HG02610 (cell line): ENCODE measurements around the gene PLEKHA7.

Source experiments
- ATAC-seq: cut with Tn5 transposase; IDR thresholded peaks from one replicate; pipeline ENCODE4 v1.9.1; 2021; ENCODE audit warnings: mild to moderate bottlenecking, moderate library complexity; ENCODE audit not compliant: unreplicated experiment

PLEKHA7 gene

GRCh38 chr11:16791191-16791961 lies 222.8 kb downstream of the PLEKHA7 start:
- ATAC-seq, result no peak

GRCh38 chr11:16790486-16791190 lies 223.6 kb downstream of the PLEKHA7 start:
- ATAC-seq, result no peak

- ATAC-seq, result no peak
Measured at GRCh38 chr11:16789560-16790485, 224.4 kb downstream of the PLEKHA7 start.

GRCh38 chr11:16789063-16789420 lies 225.2 kb downstream of the PLEKHA7 start:
- no peak for ATAC-seq

- ATAC-seq, result peak; percentile 60
Measured at GRCh38 chr11:16788141-16789062, 225.8 kb downstream of the PLEKHA7 start.

GRCh38 chr11:16787035-16787742 lies 227.0 kb downstream of the PLEKHA7 start:
- no peak for ATAC-seq

GRCh38 chr11:16786131-16786530 lies 228.1 kb downstream of the PLEKHA7 start:
- ATAC-seq, result no peak

GRCh38 chr11:16785520-16786128 lies 228.6 kb downstream of the PLEKHA7 start:
- peak; percentile 84 for ATAC-seq

GRCh38 chr11:16784666-16785065 lies 229.5 kb downstream of the PLEKHA7 start:
- no peak for ATAC-seq

- ATAC-seq, result no peak
Measured at GRCh38 chr11:16784097-16784496, 230.1 kb downstream of the PLEKHA7 start.

GRCh38 chr11:16783321-16783801 lies 230.9 kb downstream of the PLEKHA7 start:
- ATAC-seq, result no peak

GRCh38 chr11:16781936-16782919 lies 232.0 kb downstream of the PLEKHA7 start:
- no peak for ATAC-seq

GRCh38 chr11:16780698-16781550 lies 233.3 kb downstream of the PLEKHA7 start:
- ATAC-seq, result no peak

- no peak for ATAC-seq
Measured at GRCh38 chr11:16780146-16780545, 234.1 kb downstream of the PLEKHA7 start.

GRCh38 chr11:16779436-16779835 lies 234.8 kb downstream of the PLEKHA7 start:
- ATAC-seq, result no peak

- ATAC-seq, result no peak
Measured at GRCh38 chr11:16778876-16779275, 235.3 kb downstream of the PLEKHA7 start.

- ATAC-seq, result no peak
Measured at GRCh38 chr11:16778286-16778685, 235.9 kb downstream of the PLEKHA7 start.
